GM23338 (cell line): ENCODE results near the gene TGFBRAP1. TPM values are rescaled to one million over a fixed set of nuclear protein-coding genes. Genes with fewer than 3 reads are reported as not detected.

ENCODE experiments used
- ATAC-seq: fragments of 200-7000 bp; cut with Tn5 transposase; 3 replicates; pipeline ENCODE4 v1.9.1; 2020
- DNase-seq: peaks from one replicate; pipeline ENCODE4 v3.0.0-alpha.2; 2015; ENCODE audit warnings: low spot score
- H2AFZ ChIP-seq: fragments of 200-600 bp; sonication (generic); 2 replicates; pipeline ENCODE4 v1.8.0; 2016; ENCODE audit warnings: antibody characterized with exemption, mild to moderate bottlenecking, moderate library complexity
- H3F3A ChIP-seq: fragments of 200-600 bp; sonication (generic); replicated peaks from 2 replicates; pipeline ENCODE4 v1.8.0; 2017; ENCODE audit warnings: antibody characterized with exemption, mixed run types, low read depth
- H3K27ac ChIP-seq: fragments of 200-600 bp; sonication (generic); 2 replicates; pipeline ENCODE4 v1.6.1; 2016; ENCODE audit warnings: low read depth
- H3K27me3 ChIP-seq: fragments of 200-600 bp; sonication (generic); 2 replicates; pipeline ENCODE4 v1.8.0; 2016; ENCODE audit warnings: mild to moderate bottlenecking, mixed run types, moderate library complexity; ENCODE audit not compliant: insufficient read depth
- H3K36me3 ChIP-seq: fragments of 200-600 bp; sonication (generic); 2 replicates; pipeline ENCODE4 v1.8.0; 2016; ENCODE audit warnings: mild to moderate bottlenecking; ENCODE audit not compliant: insufficient read depth
- H3K4me1 ChIP-seq: fragments of 200-600 bp; sonication (generic); 2 replicates; pipeline ENCODE4 v1.8.0; 2016; ENCODE audit warnings: mild to moderate bottlenecking, moderate library complexity; ENCODE audit not compliant: insufficient read depth
- H3K4me2 ChIP-seq: fragments of 200-600 bp; sonication (generic); 2 replicates; pipeline ENCODE4 v1.7.1; 2017; ENCODE audit warnings: mixed run types
- H3K4me3 ChIP-seq: fragments of 200-600 bp; sonication (generic); 2 replicates; pipeline ENCODE4 v1.6.1; 2016; ENCODE audit warnings: mixed run types
- H3K79me2 ChIP-seq: fragments of 200-600 bp; sonication (generic); replicated peaks from 2 replicates; pipeline ENCODE4 v1.8.0; 2017; ENCODE audit warnings: mild to moderate bottlenecking; ENCODE audit not compliant: insufficient read depth
- H3K9me2 ChIP-seq: fragments of 200-600 bp; sonication (generic); 2 replicates; pipeline ENCODE4 v1.8.0; 2017; ENCODE audit not compliant: insufficient read depth
- H4K20me1 ChIP-seq: fragments of 200-600 bp; sonication (generic); replicated peaks from 2 replicates; pipeline ENCODE4 v1.8.0; 2017; ENCODE audit warnings: mild to moderate bottlenecking; ENCODE audit not compliant: insufficient read depth
- H3K27ac Mint-ChIP-seq: 2 replicates; pipeline ENCODE4 v1.8.0; 2020; ENCODE audit warnings: inconsistent platforms, mild to moderate bottlenecking, moderate library complexity, mixed read lengths
- H3K27me3 Mint-ChIP-seq: 3 replicates; pipeline ENCODE4 v1.8.0; 2022; ENCODE audit warnings: low read depth, mild to moderate bottlenecking, moderate library complexity, mixed read lengths, inconsistent platforms; ENCODE audit not compliant: insufficient read depth, poor library complexity
- H3K36me3 Mint-ChIP-seq: 3 replicates; pipeline ENCODE4 v1.8.0; 2021; ENCODE audit warnings: low read depth, mild to moderate bottlenecking, inconsistent platforms, moderate library complexity, mixed read lengths
- H3K4me1 Mint-ChIP-seq: 3 replicates; pipeline ENCODE4 v1.8.0; 2020; ENCODE audit warnings: mild to moderate bottlenecking, inconsistent platforms, mixed read lengths
- H3K4me3 Mint-ChIP-seq: 3 replicates; pipeline ENCODE4 v1.8.0; 2021; ENCODE audit warnings: moderate library complexity, mild to moderate bottlenecking, inconsistent platforms, mixed read lengths
- H3K9me3 Mint-ChIP-seq: 3 replicates; pipeline ENCODE4 v1.8.0; 2020; ENCODE audit warnings: moderate library complexity, mild to moderate bottlenecking, inconsistent platforms, mixed read lengths
- CREB1 ChIP-seq: fragments of 250-450 bp; sonication (Bioruptor Pico); IDR thresholded peaks from 2 replicates; pipeline ENCODE4 v1.5.0; 2020; ENCODE audit warnings: low read depth, mild to moderate bottlenecking, moderate library complexity
- CTCF ChIP-seq, 2 experiments: fragments of 200-600 bp in 1 of 2; sonication (generic) in 1 of 2; conservative IDR thresholded peaks; 2 replicates each; pipeline versions ENCODE4 v1.5.1 to v1.6.1; 2016 to 2017; ENCODE audit warnings: antibody characterized with exemption in 2 of 2, low read depth in 2 of 2, mild to moderate bottlenecking in 2 of 2, moderate library complexity in 1 of 2
- ETS1 ChIP-seq: IDR thresholded peaks from 2 replicates; pipeline ENCODE4 v1.6.1; 2016; ENCODE audit warnings: antibody characterized with exemption
- EZH2 ChIP-seq: fragments of 200-600 bp; sonication (generic); IDR thresholded peaks from one replicate; pipeline ENCODE4 v1.8.0; 2017; ENCODE audit warnings: antibody characterized with exemption, mild to moderate bottlenecking, low read depth; ENCODE audit not compliant: unreplicated experiment
- EZH2phosphoT487 ChIP-seq: fragments of 200-600 bp; sonication (generic); IDR thresholded peaks from one replicate; pipeline ENCODE4 v1.8.1; 2018; ENCODE audit warnings: antibody characterized with exemption; ENCODE audit not compliant: unreplicated experiment
- JUNB ChIP-seq: IDR thresholded peaks from one replicate; pipeline ENCODE4 v1.6.1; 2016; ENCODE audit warnings: antibody characterized with exemption; ENCODE audit not compliant: unreplicated experiment
- NANOG ChIP-seq: IDR thresholded peaks from 2 replicates; pipeline ENCODE4 v1.6.1; 2016; ENCODE audit warnings: antibody characterized with exemption, borderline replicate concordance
- POLR2AphosphoS5 ChIP-seq: IDR thresholded peaks from 2 replicates; pipeline ENCODE4 v1.6.1; 2016; ENCODE audit warnings: antibody characterized with exemption, low read depth
- REST ChIP-seq: IDR thresholded peaks from one replicate; pipeline ENCODE4 v1.6.1; 2018; ENCODE audit warnings: antibody characterized with exemption; ENCODE audit not compliant: unreplicated experiment
- STAT1 ChIP-seq: IDR thresholded peaks from one replicate; pipeline ENCODE4 v1.6.1; 2016; ENCODE audit warnings: antibody characterized with exemption; ENCODE audit not compliant: unreplicated experiment
- ZNF114 ChIP-seq: fragments of 250-450 bp; sonication (Bioruptor Pico); IDR thresholded peaks from 2 replicates; pipeline ENCODE4 v1.5.0; 2020; ENCODE audit warnings: mild to moderate bottlenecking, moderate library complexity
- ZNF331 ChIP-seq: fragments of 250-450 bp; sonication (Bioruptor Pico); IDR thresholded peaks from 2 replicates; pipeline ENCODE4 v1.5.0; 2020; ENCODE audit warnings: low read depth, mild to moderate bottlenecking, moderate library complexity
- ZNF462 ChIP-seq: fragments of 250-450 bp; sonication (Bioruptor Pico); IDR thresholded peaks from 2 replicates; pipeline ENCODE4 v1.5.0; 2020; ENCODE audit warnings: mild to moderate bottlenecking, moderate library complexity
- polyA plus RNA-seq: library from polyadenylated mRNA; unstranded; fragments of >200 nt; fragmentation: Nextera tagmentation; extraction: Ambion mirVana; gene quantifications from 2 replicates; pipeline ENCODE4 v1.2.1, GENCODE V29; 2016
- total RNA-seq: library from RNA; depleted of rRNA; stranded (reverse); fragments of >200 nt; shearing (Covaris generic); gene quantifications from 2 replicates; pipeline ENCODE4 v1.2.3, GENCODE V29; 2014

Gene TGFBRAP1
- total and polyA plus RNA-seq, 2 experiments from 2014 or later: 6.3 to 23.5 TPM

DNA sequence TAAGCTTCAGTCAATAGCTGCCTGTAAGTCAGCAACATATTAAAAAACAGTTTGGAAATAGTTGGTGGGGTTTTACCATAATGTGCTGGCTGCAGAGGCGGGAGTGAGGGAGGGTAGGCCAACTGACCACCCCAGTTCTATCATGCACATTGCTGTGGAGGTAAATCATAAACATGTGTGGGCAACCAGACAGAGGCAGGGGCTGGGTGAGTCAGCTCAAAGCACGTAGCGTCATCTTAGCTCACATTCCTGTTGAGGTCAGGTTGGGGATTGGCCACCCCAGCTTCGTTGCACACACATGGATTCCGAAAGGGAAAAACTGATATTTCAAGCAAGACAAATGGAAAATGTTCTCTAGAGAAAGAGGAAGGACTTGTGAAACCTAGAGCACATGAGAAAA is 68.5 kb downstream of the TGFBRAP1 start:
- no peaks in the 10 kb centered on the region for H3K36me3 ChIP-seq
- H3K4me1 ChIP-seq: peaks cover 4% of the 10 kb centered on the region; the same call in 1 of the 2 replicates
- Mint-ChIP-seq H3K4me1 (peaks cover 11% of the 10 kb centered on the region), H3K9me3 (no peaks in the 10 kb centered on the region; the same call in 2 of the 3 replicates), H3K36me3 (peaks cover 1% of the 10 kb centered on the region; the same call in 1 of the 3 replicates), H3K27me3 (peaks cover 4% of the 10 kb centered on the region), H3K4me3 (no peak overlapping the region), H3K27ac (no peak overlapping the region)
- H3K79me2 ChIP-seq: no peaks in the 10 kb centered on the region
- H3F3A ChIP-seq: no peaks in the 10 kb centered on the region
- H3K4me3 ChIP-seq: no peak overlapping the region
- H3K27me3 ChIP-seq: no peaks in the 10 kb centered on the region
- H3K27ac ChIP-seq: no peak overlapping the region
- no peaks in the 10 kb centered on the region; the same call in none of the 2 replicates for H3K9me2 ChIP-seq
- no peak for ATAC-seq
- TF ChIP-seq ZNF114 (CRISPR knock-in tag) (no peak), ETS1 (no peak), CREB1 (CRISPR knock-in tag) (no peak), EZH2 (no peak), STAT1 (no peak), ZNF331 (CRISPR knock-in tag) (no peak), POLR2AphosphoS5 (no peak), CTCF (conservative IDR thresholded peaks at IDR 0.05; ENCODE audit: low read depth in 2 of 2) (no peak), NANOG (no peak), JUNB (no peak), REST (no peak), ZNF462 (no peak), EZH2phosphoT487 (no peak)
- no peak overlapping the region for H3K4me2 ChIP-seq
- no peak overlapping the region for H2AFZ ChIP-seq
- H4K20me1 ChIP-seq: no peaks in the 10 kb centered on the region; the same call in 1 of the 2 replicates
- no peak for DNase-seq
